ENCODE data around the gene ACAA1. TPM values are rescaled to one million over a fixed set of nuclear protein-coding genes. Genes with fewer than 3 reads are reported as not detected.

The ACAA1 gene
- total and polyA plus RNA-seq, 2 experiments from 2014 or later = 21.4 to 26.6 TPM

DNA sequence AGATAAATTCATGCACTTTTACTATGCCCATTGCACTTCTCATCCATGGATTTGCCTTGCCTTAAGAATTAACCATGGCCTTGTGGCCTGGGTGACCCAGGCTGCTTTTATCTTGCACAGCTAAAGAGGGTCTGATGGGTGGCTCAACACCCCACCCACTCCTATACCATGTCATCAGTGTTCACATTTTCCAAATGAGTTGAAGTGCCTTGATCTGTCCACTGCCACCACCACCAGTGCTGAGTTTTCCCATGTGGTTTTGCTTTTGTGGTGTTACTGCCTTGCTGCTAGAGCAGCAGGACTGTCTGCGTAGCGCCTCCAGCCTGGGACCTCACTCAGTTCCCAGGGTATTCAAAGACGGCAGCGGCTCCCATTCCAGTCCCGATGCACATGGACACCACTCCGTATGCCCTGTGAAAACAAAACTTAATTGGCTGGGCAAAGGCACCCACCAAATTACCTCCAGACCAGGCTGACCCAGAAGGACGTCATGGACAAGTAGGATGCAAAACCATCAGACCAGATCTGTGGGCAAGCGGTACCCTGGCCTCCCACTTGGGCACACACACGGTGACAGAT lies 14.1 kb downstream of the ACAA1 start:
- peaks cover 9% of the 10 kb centered on the region for H3K36me3 ChIP-seq (ENCODE audit: insufficient read depth)
- ATAC-seq = no peak
- no peak overlapping the region for H3K27ac Mint-ChIP-seq
- no peak overlapping the region for H3K4me3 ChIP-seq
- H3K4me1 ChIP-seq (ENCODE audit: insufficient read depth) = no peaks in the 10 kb centered on the region
- no peak overlapping the region for H2AFZ ChIP-seq
- peaks cover 6% of the 10 kb centered on the region; the same call in 1 of the 2 replicates for H4K20me1 ChIP-seq (replicated peaks; ENCODE audit: insufficient read depth)
- peaks cover 54% of the 10 kb centered on the region for H3K36me3 Mint-ChIP-seq (ENCODE audit: low read depth)
- no peaks in the 10 kb centered on the region for H3K9me2 ChIP-seq (ENCODE audit: insufficient read depth)
- H3F3A ChIP-seq (replicated peaks; ENCODE audit: low read depth) = no peaks in the 10 kb centered on the region
- H3K4me2 ChIP-seq = no peak overlapping the region
- H3K4me1 Mint-ChIP-seq = no peaks in the 10 kb centered on the region
- H3K9me3 Mint-ChIP-seq = no peaks in the 10 kb centered on the region; the same call in 2 of the 3 replicates
- H3K4me3 Mint-ChIP-seq = no peak overlapping the region
- no peak for DNase-seq (ENCODE audit: low spot score)
- peaks cover 10% of the 10 kb centered on the region for H3K27me3 Mint-ChIP-seq (ENCODE audit: insufficient read depth, low read depth, poor library complexity)
- no peaks in the 10 kb centered on the region for H3K27me3 ChIP-seq (ENCODE audit: insufficient read depth)
- H3K79me2 ChIP-seq (replicated peaks; ENCODE audit: insufficient read depth) = no peaks in the 10 kb centered on the region
- no peak overlapping the region for H3K27ac ChIP-seq (ENCODE audit: low read depth)
- no peak for TF ChIP-seq NANOG (IDR thresholded peaks at IDR 0.05; ENCODE audit: borderline replicate concordance)
- TF ChIP-seq, protein P1, sequence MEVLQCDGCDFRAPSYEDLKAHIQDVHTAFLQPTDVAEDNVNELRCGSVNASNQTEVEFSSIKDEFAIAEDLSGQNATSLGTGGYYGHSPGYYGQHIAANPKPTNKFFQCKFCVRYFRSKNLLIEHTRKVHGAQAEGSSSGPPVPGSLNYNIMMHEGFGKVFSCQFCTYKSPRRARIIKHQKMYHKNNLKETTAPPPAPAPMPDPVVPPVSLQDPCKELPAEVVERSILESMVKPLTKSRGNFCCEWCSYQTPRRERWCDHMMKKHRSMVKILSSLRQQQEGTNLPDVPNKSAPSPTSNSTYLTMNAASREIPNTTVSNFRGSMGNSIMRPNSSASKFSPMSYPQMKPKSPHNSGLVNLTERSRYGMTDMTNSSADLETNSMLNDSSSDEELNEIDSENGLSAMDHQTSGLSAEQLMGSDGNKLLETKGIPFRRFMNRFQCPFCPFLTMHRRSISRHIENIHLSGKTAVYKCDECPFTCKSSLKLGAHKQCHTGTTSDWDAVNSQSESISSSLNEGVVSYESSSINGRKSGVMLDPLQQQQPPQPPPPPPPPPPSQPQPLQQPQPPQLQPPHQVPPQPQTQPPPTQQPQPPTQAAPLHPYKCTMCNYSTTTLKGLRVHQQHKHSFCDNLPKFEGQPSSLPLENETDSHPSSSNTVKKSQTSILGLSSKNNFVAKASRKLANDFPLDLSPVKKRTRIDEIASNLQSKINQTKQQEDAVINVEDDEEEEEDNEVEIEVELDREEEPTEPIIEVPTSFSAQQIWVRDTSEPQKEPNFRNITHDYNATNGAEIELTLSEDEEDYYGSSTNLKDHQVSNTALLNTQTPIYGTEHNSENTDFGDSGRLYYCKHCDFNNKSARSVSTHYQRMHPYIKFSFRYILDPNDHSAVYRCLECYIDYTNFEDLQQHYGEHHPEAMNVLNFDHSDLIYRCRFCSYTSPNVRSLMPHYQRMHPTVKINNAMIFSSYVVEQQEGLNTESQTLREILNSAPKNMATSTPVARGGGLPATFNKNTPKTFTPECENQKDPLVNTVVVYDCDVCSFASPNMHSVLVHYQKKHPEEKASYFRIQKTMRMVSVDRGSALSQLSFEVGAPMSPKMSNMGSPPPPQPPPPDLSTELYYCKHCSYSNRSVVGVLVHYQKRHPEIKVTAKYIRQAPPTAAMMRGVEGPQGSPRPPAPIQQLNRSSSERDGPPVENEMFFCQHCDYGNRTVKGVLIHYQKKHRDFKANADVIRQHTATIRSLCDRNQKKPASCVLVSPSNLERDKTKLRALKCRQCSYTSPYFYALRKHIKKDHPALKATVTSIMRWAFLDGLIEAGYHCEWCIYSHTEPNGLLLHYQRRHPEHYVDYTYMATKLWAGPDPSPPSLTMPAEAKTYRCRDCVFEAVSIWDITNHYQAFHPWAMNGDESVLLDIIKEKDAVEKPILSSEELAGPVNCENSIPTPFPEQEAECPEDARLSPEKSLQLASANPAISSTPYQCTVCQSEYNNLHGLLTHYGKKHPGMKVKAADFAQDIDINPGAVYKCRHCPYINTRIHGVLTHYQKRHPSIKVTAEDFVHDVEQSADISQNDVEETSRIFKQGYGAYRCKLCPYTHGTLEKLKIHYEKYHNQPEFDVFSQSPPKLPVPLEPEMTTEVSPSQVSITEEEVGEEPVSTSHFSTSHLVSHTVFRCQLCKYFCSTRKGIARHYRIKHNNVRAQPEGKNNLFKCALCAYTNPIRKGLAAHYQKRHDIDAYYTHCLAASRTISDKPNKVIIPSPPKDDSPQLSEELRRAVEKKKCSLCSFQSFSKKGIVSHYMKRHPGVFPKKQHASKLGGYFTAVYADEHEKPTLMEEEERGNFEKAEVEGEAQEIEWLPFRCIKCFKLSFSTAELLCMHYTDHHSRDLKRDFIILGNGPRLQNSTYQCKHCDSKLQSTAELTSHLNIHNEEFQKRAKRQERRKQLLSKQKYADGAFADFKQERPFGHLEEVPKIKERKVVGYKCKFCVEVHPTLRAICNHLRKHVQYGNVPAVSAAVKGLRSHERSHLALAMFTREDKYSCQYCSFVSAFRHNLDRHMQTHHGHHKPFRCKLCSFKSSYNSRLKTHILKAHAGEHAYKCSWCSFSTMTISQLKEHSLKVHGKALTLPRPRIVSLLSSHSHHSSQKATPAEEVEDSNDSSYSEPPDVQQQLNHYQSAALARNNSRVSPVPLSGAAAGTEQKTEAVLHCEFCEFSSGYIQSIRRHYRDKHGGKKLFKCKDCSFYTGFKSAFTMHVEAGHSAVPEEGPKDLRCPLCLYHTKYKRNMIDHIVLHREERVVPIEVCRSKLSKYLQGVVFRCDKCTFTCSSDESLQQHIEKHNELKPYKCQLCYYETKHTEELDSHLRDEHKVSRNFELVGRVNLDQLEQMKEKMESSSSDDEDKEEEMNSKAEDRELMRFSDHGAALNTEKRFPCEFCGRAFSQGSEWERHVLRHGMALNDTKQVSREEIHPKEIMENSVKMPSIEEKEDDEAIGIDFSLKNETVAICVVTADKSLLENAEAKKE (CRISPR knock-in tag; IDR thresholded peaks at IDR 0.05) = no peak
- TF ChIP-seq CTCF (conservative IDR thresholded peaks at IDR 0.05; ENCODE audit: low read depth in 2 of 2) = no peak
- TF ChIP-seq JUNB (IDR thresholded peaks at IDR 0.05; ENCODE audit: unreplicated experiment) = no peak
- no peak for TF ChIP-seq ETS1 (IDR thresholded peaks at IDR 0.05)
- no peak for TF ChIP-seq POLR2AphosphoS5 (IDR thresholded peaks at IDR 0.05; ENCODE audit: low read depth)
- TF ChIP-seq EZH2phosphoT487 (IDR thresholded peaks at IDR 0.05; ENCODE audit: unreplicated experiment) = no peak
- TF ChIP-seq ZNF114 (CRISPR knock-in tag; IDR thresholded peaks at IDR 0.05) = no peak
- no peak for TF ChIP-seq ZNF331 (CRISPR knock-in tag; IDR thresholded peaks at IDR 0.05; ENCODE audit: low read depth)
- TF ChIP-seq, protein P2, sequence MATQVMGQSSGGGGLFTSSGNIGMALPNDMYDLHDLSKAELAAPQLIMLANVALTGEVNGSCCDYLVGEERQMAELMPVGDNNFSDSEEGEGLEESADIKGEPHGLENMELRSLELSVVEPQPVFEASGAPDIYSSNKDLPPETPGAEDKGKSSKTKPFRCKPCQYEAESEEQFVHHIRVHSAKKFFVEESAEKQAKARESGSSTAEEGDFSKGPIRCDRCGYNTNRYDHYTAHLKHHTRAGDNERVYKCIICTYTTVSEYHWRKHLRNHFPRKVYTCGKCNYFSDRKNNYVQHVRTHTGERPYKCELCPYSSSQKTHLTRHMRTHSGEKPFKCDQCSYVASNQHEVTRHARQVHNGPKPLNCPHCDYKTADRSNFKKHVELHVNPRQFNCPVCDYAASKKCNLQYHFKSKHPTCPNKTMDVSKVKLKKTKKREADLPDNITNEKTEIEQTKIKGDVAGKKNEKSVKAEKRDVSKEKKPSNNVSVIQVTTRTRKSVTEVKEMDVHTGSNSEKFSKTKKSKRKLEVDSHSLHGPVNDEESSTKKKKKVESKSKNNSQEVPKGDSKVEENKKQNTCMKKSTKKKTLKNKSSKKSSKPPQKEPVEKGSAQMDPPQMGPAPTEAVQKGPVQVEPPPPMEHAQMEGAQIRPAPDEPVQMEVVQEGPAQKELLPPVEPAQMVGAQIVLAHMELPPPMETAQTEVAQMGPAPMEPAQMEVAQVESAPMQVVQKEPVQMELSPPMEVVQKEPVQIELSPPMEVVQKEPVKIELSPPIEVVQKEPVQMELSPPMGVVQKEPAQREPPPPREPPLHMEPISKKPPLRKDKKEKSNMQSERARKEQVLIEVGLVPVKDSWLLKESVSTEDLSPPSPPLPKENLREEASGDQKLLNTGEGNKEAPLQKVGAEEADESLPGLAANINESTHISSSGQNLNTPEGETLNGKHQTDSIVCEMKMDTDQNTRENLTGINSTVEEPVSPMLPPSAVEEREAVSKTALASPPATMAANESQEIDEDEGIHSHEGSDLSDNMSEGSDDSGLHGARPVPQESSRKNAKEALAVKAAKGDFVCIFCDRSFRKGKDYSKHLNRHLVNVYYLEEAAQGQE (IDR thresholded peaks at IDR 0.05; ENCODE audit: unreplicated experiment) = no peak
- TF ChIP-seq CREB1 (CRISPR knock-in tag; IDR thresholded peaks at IDR 0.05; ENCODE audit: low read depth) = no peak
- no peak for TF ChIP-seq EZH2 (IDR thresholded peaks at IDR 0.05; ENCODE audit: low read depth, unreplicated experiment)
- no peak for TF ChIP-seq STAT1 (IDR thresholded peaks at IDR 0.05; ENCODE audit: unreplicated experiment)

All from GM23338 (cell line).